ENCODE results near the gene BMPR1B.
"Not testable (repeated sequence)": the region's sequence is repeated elsewhere in the genome, so short reads cannot be mapped to it uniquely, and the experiment has no call there.

Gene BMPR1B

GRCh38 chr4:94763500-94763899 is 5.7 kb downstream of the BMPR1B start:
- no peak for DNase-seq

GRCh38 chr4:94764069-94764468 is 6.3 kb downstream of the BMPR1B start:
- no peak for DNase-seq

DNA sequence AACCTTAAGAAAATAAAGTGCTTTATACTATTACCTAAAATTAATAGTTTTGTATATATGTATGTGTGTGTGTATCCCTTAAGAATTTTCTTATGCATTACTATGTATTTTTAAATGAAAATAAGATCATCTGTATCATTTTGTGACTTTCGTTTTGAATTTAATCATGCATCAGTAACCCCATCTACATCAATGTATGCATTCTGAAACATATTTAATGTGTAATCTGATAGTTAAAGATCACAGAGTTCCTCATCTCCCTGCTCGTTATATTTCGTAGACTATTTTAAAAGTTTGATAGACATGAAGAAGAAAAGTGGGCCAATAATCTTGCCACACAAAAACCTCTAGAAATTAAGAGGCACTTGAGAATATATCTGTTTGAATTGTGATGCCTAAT is 7.4 kb downstream of the BMPR1B start:
- no peak for DNase-seq

GRCh38 chr4:94765648-94766047 is 7.9 kb downstream of the BMPR1B start:
- DNase-seq: no peak

GRCh38 chr4:94766856-94767255 is 9.1 kb downstream of the BMPR1B start:
- no peak for DNase-seq

DNA sequence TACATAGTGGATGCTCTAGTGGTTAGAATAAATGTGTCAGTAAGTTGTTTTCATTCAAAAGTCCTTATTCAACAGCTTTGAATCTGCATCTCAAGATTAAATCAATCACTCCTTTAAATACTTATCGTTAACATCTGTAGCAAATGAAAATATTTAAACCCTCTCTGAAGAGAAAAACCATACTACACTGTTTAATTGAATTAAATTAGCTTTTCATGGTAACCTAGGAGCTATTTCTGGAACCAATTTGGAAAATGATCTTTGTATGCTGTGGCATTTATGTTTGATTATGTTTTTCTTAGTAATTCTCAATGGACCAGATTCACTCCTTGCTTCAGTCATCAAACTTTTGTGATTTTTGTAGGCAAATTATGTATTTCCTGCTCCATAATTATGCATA is 9.7 kb downstream of the BMPR1B start:
- no peak for DNase-seq

GRCh38 chr4:94782707-94783106 is 25.0 kb downstream of the BMPR1B start:
- DNase-seq: no peak

GRCh38 chr4:94791701-94792100 is 33.9 kb downstream of the BMPR1B start:
- DNase-seq: no peak

DNA sequence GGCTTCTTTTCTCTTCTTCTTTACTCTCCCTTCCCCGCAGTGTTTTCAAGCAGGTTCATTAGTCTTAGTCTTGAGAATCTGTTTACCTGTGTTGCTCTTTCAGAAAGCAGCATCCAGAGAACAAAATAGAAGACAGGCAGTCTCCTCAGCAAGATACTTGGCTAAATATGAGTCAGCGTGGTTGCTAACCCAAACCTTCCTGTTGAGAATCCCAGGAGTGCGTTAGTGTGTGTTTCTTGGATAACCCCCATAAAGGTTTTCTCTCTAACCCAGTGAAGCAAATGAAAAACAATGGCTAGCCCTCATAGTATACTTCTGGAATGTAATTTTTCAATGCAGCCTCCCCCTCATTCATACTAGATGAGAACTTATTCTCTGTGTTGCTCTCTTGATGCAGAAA is 41.1 kb downstream of the BMPR1B start:
- DNase-seq: no peak

DNA sequence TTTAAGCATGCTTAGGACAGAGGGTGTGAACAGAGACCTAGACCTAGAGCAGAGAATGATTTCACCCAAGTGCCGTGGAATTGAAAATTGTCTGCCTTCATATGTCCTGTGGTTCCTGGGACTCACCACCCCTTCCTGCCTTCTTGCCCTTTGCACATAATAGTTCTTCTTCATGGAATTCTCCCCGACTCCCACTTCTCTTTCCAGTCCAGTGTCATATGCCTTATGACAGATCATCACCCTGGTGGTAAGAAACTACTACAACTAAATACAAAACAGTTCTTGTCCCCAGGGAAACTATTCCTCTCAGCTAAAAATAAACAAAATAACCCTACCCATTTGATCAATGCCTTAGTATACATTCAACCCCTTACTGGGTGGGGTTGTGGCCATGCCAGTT is 43.3 kb downstream of the BMPR1B start:
- no peak for DNase-seq

DNA sequence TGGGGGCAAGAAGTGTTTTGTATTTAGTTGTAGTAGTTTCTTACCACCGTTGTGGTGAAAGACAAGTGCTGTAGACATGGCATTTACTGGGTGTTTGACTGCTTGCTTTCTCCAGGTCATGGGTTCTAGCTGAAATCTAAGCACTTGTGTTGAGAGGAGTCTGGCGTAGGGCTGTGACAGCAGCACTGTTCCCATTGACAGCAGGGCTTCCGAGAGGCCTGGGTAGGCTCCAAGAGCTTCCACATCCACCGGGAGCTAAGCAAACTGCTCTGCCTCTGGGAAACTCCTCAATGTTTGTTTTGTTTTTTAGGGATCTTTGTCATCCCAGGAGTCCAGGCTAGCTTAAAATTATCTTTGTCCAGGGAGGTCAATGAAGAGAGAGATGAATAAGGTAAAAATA is 44.3 kb downstream of the BMPR1B start:
- no peak for DNase-seq

DNA sequence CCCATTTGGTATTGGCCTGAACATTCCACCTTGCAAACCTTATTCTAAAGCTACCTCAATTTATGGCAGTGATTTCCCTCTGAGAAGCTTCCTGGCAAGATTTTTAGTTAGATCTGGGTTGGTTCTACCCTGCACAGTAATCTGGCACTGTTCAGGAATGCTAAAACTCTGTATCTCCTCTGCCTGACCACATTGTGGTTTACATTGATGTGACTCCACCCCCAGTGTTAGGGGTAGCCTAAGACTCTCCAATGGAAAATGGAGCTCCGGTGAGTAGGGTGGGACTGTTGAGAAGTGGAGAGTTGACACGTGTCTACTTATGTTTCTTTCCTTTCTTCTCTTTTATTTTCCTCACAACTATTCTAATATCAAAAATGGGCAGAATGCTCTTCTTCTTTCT is 45.4 kb downstream of the BMPR1B start:
- no peak for DNase-seq

DNA sequence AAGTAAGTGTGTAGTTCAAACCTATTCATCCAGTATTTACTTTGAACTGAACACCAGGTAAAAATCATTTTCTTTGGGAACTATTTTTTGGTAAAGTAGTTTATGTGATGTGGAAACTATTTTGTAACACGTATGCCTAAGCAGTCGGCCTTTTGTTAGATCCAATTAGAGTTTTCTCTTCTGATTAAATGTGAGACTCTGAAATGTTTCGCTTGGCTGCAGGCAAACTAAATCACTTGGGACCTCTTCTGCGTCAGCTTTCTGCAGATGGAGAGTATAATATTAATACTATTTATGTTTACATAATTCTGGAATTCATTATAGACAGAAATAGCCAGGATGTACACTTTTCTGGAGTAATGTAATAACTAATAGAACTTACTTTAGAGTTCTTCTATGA is 46.9 kb downstream of the BMPR1B start:
- no peak for DNase-seq

GRCh38 chr4:94806376-94806775 is 48.6 kb downstream of the BMPR1B start:
- DNase-seq: no peak

- no peak for DNase-seq
Observed at GRCh38 chr4:94811643-94812042, 53.9 kb downstream of the BMPR1B start.

- DNase-seq: no peak
Observed at GRCh38 chr4:94813221-94813620, 55.5 kb downstream of the BMPR1B start.

DNA sequence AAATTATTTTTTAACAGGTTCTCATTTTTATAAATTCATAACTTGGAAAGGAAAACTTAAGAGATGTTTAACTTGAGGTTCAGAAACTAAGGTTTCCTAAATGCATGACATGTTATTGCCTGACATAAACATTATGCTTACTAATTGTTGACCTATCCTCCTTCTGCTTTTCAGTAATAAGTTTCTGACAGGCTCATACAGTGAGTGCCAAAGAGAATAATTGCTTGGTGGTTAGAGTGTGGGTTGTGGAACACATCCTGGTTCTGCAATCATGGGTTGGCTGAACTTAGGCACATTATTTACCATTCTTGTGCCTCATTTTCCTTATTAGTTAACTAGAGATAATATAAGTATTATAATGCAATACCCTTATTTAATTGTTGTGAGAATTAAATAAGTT is 56.5 kb downstream of the BMPR1B start:
- no peak for DNase-seq

GRCh38 chr4:94819371-94820168 is 61.8 kb downstream of the BMPR1B start:
- DNase-seq: no peak

- DNase-seq: no peak
Observed at GRCh38 chr4:94826206-94826605, 68.5 kb downstream of the BMPR1B start.

- DNase-seq: no peak
Observed at GRCh38 chr4:94827481-94828110, 69.8 kb downstream of the BMPR1B start.

DNA sequence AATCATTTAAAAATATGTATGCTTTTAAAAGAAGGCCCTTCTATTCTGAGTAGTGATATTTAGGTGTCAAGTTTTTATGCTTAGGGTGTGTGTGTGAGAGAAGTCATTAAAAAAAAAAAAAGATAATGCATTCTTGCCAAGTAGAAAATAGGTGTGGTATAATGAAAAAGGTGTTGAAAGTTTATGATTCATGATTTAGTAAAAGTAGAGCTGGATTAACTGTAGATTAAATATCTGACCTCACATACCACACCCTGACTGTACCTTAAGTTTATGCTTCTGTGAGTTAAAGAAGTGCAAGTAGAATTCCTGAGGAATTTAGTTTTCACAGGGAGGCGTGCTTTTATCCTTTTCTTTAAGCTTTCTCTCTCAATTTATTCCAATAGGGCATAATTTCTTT is 71.1 kb downstream of the BMPR1B start:
- DNase-seq: no peak

GRCh38 chr4:94831607-94832006 is 73.9 kb downstream of the BMPR1B start:
- DNase-seq: no peak

GRCh38 chr4:94832329-94832728 is 74.6 kb downstream of the BMPR1B start:
- DNase-seq: not testable (repeated sequence)

- no peak for DNase-seq
Observed at GRCh38 chr4:94833394-94833793, 75.6 kb downstream of the BMPR1B start.

DNA sequence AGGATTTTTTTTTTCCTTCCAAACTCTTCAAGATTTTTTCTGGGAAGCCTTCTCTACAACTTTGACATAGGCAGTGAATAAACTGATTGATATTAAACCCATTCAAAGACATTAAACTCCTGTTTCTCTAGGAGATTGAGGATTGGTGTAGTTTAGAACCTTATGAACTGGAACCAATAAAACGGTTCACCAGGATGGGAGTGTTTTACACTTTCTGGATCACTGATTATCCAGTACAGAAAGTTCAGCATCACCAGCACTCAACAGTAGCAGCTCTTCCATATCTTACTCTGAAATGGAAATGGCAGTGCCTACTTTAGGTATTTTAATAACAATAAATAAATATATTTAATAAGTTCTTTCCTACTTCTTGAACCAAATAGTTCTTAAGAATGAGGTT is 76.7 kb downstream of the BMPR1B start:
- no peak for DNase-seq
